Coronary artery (tissue), 2 donors: ENCODE results near the gene ZMIZ1.
"Not testable (repeated sequence)": the region's sequence is repeated elsewhere in the genome, so short reads cannot be mapped to it uniquely, and the experiment has no call there.

ENCODE experiments used
- DNase-seq: peaks from one replicate; pipeline ENCODE4 v3.0.0-alpha.2; 2017; ENCODE audit warnings: low spot score
- H3K27ac ChIP-seq, 2 donors: fragments of 200-600 bp; sonication (generic); one replicate each; pipeline ENCODE4 v1.5.1; 2016 to 2019
- H3K4me3 ChIP-seq: fragments of 200-600 bp; sonication (generic); 2 replicates; pipeline ENCODE4 v1.5.1; 2016; ENCODE audit warnings: mild to moderate bottlenecking, moderate library complexity
- CTCF ChIP-seq: fragments of 200-600 bp; sonication (generic); IDR thresholded peaks from one replicate; pipeline ENCODE4 v1.5.1; 2019; ENCODE audit warnings: antibody characterized with exemption

Gene ZMIZ1

DNA sequence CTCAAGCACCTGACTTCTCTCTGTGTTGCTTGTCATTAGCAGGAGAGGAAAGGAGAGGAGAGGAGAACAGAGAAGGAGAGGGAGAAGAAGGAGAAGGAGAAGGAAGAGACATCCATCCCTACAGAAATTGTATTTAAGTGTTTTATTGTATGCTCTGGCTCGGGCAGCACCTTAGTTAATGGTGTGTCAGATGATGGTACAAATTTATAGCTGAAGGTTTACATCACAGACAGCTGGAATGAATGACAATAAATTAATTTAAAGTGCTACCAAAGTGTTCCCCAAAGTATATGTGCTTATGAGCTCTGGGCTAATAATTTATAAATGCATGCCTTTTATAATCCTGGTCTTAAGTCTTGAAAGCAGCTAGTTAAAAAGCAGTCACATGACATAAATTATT, 38.1 kb upstream of the ZMIZ1 start:
- TF ChIP-seq CTCF, result no peak
- Histone ChIP-seq H3K4me3 (no peak overlapping the region), H3K27ac (no peak overlapping the region)
- no peak for DNase-seq

- no peak overlapping the region for H3K27ac ChIP-seq
- no peak overlapping the region for H3K4me3 ChIP-seq
- peak; percentile 35 for DNase-seq
- TF ChIP-seq CTCF, result no peak
Measured at GRCh38 chr10:79031723-79032122, 37.0 kb upstream of the ZMIZ1 start.

DNA sequence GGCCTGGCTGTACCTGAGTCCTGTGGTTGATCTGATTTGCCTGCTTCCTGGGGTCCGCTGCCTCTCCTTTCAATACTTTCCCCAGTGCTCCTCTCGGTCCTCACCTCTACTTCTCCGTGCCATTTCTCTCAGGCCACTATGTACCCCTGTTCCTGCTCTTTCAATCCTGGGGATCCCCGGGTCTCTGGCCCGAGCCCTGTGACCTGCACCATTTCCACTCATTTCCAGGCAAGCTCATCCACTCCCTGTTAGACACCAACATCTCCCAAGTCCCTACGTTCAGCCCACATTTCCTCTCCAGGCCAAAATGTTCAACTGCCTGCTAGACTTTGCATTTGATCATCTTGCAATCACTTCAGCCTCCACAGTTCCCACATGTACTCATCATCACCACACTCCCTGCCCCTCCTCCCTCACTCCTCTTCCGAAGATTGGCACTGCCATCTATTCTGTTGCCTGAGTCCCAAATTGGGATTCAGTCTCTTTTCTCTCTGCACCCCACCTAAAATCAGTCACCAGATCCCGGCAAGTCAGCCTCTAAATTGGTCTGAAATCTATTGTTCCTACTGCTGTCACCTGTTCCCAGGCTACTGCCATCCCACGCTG, 34.4 kb upstream of the ZMIZ1 start:
- TF ChIP-seq CTCF, result no peak

DNA sequence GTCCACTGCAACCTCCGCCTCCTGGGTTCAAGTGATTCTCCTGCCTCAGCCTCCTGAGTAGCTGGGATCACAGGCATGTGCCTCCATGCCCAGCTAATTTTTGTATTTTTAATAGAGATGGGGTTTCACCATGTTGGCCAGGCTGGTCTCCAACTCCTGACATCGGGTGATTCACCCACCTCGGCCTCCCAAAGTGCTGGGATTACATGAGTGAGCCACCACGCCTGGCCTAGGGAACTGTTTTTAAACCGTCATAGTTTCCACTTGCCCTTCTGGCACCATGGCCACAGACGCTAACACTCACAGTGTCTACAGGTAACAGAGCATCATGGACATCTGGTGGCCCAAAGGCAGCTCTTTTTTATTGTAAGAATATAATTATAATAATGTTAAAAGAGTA, 32.4 kb upstream of the ZMIZ1 start:
- H3K27ac ChIP-seq, DNase-seq, H3K4me3 ChIP-seq: not testable (repeated sequence)

More for the DNA sequence above, 34.4 kb upstream of the ZMIZ1 start:
- no peak overlapping the region for H3K27ac ChIP-seq
- no peak overlapping the region for H3K4me3 ChIP-seq
- no peak for DNase-seq

GRCh38 chr10:79038104-79038840, 30.5 kb upstream of the ZMIZ1 start:
- DNase-seq, result no peak
- no peak for TF ChIP-seq CTCF
- no peak overlapping the region for H3K27ac ChIP-seq
- no peak overlapping the region for H3K4me3 ChIP-seq

- TF ChIP-seq CTCF, result no peak
- H3K4me3 ChIP-seq, result no peak overlapping the region
- no peak overlapping the region for H3K27ac ChIP-seq
- no peak for DNase-seq
Measured at GRCh38 chr10:79038841-79039201, 29.9 kb upstream of the ZMIZ1 start.

DNA sequence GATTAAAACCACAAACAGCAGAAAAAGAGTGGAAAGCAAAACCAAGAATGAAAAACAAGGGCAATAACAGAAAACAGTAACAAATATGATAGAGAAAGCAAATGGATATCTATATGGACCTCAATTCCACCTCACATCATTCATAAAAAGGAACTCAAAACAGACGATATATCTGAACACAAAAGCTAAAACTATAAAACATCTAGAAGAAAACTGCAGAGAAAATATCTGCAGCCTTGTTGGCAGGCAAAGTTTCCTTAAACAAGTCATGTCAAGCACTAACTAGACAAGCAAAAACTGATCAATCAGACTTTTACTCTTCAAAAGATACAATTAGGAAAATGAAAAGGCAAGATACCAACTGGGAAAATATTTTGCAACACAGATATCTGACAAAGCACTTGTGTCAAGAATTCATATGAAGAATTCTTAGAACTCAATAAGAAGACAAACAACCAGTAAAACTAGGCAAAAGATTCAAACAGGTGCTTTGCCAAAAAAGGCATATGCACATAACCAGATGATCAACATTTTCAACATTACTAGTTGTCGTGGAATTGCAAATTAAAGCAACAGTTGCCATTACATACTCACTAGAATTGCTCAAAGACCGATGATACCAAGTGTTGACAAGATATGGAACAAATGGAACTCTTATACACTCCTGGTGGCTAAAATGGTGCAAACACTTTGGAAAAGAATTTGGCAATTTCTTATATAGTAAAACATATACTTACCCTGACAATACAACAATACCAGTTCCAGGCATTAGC, 25.9 kb upstream of the ZMIZ1 start:
- Histone ChIP-seq H3K27ac (no peak overlapping the region), H3K4me3 (no peak overlapping the region)
- DNase-seq, result no peak
- no peak for TF ChIP-seq CTCF
